GM21528 (cell line): ENCODE data around the gene DHRSX.
"Not testable (repeated sequence)": the region's sequence is repeated elsewhere in the genome, so short reads cannot be mapped to it uniquely, and the experiment has no call there.

Experiments
- ATAC-seq: cut with Tn5 transposase; IDR thresholded peaks from one replicate; pipeline ENCODE4 v1.9.1; 2021; ENCODE audit warnings: mild to moderate bottlenecking, moderate library complexity; ENCODE audit not compliant: unreplicated experiment, low FRiP score

The DHRSX gene

DNA sequence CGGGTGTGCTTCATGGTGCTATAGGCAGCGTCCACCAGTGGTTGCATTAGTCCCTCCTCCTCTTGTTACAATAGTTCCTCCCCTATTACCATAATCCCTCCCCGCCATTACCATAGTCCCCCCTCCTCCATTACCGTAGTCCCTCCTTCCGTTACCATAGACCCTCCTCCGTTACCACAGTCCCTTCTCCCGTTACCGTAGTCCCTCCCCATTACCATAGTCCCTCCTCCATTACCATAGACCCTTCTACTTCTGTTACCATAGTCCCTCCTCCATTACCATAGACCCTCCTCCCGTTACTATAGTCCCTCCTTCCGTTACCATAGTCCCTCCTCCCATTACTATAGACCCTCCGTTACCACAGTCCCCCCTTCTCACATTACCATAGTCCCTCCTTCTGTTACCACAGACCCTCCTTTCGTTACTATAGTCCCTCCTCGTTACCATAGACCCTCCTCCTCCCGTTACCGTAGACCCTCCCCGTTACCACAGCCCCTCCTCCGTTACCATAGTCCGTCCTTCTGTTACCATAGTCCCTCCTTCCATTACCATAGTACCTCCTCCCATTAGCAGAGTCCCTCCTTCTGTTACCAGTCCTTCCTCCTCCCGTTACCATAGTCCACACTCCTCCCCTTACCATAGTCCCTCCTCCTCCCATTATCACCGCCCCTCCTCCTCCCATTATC, 129.6 kb downstream of the DHRSX start:
- no peak for ATAC-seq

DNA sequence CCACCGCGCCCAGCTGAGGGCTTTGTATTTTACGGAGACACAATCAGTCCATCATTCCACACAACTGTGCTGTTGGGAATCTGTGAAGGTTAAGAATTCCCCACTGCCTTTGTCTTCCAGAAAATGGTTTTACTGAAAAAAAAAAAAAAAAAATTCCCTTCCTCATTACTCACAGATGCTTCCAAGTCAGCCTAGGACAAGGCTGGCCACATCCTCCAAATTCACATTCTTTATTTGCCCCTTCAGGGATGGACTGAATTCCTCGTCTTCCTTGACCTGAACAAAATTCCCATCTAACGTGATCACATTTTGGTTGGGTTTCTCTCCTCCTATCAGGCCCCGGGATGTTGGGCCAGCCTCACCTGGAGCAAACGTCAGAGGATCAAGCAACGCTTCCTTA, 130.3 kb downstream of the DHRSX start:
- ATAC-seq: no peak

DNA sequence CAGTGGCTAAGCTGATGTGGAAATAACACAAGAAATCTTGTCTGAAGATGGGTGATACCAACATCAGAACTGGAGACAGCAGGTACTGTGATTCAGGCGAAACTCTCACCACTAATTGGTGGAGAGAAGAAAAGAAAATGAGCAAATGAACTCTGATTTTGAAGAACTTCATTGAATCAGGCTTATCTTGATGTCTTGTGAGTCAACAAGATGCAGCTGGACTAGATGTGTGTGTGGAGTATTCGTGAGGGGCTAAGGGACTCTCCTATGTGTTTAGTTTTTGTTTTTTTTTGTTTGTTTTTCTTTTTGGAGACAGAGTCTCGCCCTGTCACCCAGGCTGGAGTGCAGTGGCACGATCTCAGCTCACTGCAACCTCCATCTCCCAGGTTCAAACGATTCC, 131.6 kb downstream of the DHRSX start:
- no peak for ATAC-seq

DNA sequence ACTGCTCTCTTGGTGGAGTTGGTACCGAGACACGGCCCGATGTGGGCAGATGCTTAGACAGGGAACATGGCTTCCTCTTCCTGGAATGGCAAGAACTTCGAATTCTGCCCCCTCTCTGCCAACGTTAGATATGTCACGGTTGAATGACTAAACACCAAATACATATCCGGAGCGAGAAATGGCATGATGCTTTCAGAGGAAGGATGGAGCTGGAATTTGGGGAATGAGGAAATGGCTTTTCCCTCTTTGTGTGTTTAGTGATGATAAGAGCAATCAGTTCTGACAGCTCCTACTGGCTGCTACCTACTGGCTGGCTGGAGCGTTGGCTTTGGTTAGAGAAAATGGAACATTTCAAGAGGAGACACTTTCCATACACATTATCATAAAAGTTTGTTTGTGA, 140.0 kb downstream of the DHRSX start:
- ATAC-seq: no peak

DNA sequence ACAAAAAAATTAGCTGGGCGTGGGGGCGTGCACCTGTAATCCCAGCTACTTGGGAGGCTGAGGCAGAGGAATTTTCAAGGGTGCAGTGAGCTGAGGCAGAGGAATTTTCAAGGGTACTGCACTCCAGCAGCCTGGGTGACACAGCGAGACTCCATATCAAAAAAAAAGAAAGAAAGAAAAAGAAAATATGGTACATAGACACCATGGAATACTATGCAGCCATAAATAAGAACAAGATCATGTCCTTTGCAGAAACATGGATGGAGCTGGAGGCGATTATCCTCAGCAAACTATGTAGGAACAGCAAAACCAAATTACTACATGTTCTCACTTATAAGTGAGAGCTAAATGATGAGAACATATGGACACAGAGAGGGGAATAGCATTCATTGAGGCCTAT, 141.3 kb downstream of the DHRSX start:
- not testable (repeated sequence) for ATAC-seq

DNA sequence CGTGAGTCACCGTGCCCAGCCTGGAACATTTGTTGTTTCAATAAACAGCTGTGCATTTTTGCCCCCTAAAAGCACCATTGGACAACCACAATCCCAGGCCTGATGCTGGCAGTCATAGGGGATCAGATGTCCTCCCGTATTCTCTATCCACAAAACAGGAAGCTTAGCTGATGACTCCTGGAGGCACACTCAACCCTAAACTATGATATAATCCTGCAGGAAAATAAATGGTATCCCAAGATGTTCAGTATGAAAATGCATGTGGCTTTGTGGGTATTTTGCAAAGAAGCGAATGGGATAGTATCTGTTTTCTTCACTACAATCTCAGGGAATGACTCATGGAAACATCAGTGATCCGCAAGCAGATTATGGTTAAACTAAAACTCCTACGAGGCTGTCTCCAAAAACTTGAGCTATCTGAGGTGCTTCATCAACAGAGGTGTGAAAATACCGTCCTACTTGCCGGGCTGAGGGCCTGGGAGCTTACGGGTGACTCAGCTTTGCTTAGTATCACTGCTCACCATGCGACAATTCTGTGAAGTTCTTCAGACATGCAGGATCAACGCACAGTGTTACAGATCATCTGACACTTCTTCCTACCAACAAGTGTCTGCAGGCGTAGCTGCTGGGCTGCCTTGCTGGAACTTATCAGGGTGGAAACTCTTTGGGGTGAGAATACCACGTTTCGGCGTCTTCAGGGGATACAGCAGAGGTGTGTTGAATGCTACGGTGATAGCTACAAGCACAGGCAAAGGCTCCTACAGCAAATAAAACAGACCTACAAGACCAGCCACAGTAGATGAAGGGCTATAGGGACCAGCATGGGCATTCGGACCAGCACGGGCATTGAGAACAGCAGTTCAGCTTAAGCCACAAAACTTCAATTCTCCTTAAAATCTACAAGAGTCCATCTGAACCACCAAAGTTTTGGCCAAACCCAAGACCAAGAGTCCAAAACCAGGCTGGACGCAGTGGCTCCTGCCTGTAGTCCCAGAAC, 148.5 kb downstream of the DHRSX start:
- no peak for ATAC-seq

DNA sequence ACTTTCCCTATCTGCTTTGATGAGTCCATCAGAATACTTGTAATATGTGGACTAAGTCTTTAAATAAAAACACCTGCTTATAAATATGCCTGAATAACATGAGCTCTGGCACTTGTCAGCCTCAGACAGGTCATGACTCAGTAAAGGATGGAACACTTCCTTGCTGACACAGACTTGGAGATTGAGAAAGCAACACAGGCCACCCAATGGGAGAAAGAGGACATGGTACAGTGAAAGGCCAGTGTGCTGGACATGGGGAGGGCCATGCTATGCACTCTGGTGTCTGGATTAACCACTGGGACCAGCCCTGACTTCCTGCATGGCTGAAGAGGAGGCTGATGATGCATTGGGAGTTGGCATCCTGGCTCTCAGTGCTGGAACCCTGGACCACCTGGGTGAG, 149.5 kb downstream of the DHRSX start:
- ATAC-seq: no peak

DNA sequence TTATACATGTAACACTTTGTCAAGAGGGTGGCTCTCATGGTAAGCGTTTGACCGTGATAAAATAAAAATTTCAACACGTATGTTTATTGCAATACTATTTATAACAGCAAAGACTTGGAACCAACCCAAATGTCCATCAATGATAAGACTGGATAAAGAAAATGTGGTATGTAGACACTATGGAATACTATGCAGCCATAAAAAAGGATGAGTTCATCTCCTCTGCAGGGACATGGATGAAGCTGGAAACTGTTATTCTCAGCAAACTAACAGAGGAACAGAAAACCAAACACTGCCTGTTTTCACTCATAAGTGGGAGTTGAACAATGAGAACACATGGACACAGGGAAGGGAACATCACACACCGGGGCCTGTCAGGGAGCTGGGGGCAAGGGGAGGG, 150.1 kb downstream of the DHRSX start:
- ATAC-seq: not testable (repeated sequence)

DNA sequence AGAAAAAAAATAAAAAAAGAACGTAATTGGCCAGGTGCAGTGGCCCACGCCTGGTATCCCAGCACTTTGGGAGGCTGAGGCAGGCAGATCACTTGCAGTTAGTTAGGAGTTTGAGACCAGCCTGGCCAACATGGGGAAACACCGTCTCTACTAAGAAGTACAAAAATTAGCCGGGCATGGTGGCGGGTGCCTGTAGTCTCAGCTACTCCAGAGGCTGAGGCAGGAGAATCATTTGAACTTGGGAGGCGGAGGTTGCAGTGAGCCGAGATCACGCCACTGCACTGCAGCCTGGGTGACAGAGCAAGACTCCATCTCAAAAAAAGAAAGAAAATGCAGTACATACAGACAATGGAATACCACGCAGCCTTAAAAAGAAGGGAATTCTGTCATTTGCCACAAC, 150.7 kb downstream of the DHRSX start:
- not testable (repeated sequence) for ATAC-seq

DNA sequence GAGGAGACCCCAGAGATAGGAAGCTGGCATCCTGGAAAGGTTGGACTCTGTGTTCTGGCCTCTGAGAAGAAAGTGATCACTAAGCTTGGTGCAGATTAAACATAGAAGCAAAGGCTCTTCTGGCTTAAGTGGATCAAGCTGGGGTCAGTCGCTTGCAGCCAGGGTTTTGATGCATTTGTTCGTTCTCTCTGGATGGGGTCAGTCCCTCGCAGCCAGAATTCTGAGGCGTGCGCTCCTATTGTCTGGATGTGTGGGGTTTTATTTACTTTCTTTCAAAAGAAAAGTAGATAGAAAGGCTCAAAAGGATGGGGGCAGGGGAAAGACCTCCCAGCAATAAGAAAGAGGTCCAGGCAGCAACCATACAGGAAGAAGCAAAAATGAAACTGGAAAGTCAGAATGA, 152.6 kb downstream of the DHRSX start:
- ATAC-seq: no peak

DNA sequence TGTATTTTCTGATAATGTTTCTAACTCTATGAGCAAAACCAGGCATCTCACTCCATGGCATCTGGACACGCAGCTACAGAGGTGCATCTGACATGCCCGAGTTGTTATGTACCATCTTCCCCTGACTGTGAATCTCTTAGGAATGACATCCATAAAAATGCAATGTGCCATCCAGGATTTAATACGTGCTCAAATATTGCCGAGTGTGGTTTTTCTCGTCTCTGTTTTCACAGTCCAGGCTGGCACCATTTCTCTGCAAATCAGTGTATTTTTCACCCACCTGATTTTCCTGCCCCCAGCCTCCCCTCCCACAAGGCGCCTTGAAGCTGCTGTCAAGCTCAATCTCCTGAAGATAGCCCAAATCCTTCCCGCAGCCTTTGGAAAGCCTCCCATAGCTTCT, 154.6 kb downstream of the DHRSX start:
- no peak for ATAC-seq

DNA sequence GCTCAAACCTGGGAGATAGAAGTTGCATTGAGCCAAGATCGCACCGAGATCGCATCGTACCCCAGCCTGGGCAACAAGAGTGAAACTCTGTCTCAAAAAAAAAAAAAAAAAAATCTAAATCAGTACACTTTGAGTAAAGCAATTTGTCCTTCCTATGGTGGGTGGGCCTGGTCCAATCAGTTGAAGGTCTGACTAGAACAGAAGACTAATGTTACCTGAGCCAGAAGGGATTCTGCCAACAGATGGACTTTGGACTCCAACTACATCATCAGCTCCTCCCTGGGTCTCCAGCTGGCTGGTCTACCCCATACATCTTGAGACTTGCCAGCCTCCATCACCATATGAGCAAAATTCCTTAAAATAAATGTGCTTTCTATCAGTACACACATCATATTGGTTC, 155.2 kb downstream of the DHRSX start:
- ATAC-seq: no peak

DNA sequence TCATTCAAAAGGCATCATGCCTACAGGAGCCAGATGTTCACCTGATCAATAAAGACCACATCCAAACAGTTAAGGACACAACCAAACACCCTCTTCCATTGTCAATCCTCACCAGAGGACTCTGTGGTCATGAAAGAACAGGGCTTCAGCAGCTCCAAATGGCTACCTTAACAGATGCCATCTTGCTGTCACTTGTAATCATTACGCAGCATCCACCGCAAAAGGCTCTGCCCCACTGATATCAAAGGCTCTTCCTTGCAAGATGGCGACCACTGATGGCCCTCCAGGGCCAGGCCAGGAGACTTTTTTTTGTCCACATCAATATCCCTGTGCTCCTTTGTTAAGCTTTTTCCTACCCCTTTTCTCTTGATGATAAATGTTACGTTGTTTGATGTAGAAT, 157.4 kb downstream of the DHRSX start:
- ATAC-seq: no peak

DNA sequence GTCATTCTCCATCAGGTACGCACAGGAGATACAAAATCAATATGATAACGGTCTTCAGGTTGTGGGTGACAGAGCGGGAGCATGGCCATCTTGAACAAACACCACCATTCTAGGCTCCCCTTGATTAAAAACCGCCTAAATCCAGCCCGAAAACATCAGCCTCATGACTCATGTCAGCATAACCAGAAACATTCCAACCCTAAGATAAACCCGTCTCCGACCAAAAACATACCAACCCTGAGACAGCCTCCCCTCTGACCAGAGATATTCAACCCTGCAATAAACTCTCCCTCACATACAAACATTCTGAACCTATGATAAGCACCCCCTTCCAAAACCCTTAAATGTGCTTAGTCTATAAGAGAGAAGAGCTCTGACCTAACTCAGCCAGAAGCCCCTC, 157.9 kb downstream of the DHRSX start:
- ATAC-seq: no peak

DNA sequence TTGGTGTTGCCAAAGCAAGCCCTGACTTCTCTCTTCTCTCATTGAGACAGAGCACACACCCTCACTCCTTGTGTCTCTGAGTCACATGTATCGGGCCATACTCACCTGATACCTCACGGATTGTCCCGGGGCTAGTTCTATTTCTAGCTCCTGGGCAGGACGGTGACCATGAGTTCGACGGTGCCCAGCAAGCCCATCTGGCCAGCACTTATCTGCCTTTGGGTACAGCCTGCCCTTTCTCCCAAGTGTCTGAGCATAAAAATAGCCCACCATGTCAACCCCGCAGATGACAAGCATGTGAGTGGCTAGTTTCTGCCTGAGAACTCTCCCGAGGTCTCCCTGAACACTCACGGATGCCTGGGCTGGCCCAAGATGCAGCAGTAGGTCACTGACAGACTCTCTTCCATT, 158.5 kb downstream of the DHRSX start:
- ATAC-seq: no peak

DNA sequence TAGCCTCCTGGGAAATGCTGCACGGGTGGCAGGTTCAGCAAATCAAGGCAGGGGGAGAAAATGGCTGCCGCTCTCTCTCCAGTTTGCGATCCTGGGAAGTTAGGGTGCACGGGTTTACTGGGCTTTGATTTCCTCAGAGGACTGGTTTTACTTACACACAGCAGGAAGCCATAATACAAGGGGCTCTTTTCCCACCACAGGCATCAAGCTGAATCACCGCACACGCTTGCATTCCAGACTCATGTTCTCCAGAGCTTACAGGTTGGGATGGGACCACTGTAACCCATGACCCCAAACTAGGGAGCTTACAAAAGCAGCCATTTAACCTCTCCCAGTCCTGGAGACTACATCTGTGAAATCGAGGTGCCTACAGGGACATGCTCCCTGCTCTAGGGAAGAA, 159.8 kb downstream of the DHRSX start:
- ATAC-seq: no peak

DNA sequence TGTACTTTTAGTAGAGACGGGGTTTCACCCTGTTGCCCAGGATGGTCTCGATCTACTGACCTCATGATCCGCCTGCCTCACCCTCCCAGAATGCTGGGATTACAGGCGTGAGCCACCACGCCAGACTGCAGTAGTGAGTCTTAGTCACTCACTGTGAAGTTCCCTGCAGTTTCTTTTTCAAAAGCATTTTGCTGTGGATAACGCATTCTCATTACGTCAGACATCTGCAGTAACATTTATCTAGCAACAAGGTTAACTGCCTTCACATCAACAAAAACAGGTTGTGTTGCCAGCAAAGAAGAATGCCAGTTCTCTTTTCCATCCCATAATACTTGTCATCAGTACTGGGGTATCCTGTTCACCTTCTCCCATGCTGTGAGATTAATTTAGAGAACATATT, 164.6 kb downstream of the DHRSX start:
- no peak for ATAC-seq

DNA sequence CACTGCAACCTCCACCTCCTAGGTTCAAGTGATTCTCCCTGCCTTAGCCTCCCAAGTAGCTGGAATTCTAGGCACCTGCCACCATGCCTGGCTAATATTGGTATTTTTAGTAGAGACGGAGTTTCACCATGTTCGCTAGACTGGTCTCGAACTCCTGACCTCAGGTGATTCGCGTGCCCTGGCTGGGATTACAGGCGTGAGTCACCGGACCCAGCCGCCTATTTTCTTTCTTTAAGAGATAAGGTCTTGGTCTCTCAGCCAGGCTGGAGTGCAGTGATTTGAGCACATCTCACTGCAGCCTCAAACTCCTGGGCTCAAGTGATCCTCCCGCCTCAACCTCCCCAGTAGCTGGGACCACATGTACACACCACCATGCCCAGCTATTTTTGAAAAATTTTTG, 166.5 kb downstream of the DHRSX start:
- ATAC-seq: no peak

DNA sequence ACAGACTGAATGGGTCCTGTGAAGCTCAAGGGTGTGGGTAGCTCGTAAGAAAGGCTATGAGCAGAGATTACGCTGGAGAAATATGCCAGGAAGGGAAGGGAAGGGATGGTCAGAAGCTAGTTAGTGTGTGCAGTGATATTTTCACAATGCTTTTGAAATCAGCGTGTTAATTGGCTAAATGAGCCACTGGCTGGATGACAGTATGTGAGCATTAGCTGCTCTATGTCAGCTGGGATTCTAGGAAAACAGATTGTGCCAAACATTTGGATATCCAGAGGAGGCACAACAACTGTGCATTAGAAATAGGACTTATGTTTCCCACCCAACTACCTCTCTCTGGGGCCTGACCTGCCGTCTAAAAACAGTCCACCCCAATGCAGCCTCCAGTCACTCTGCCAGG, 168.5 kb downstream of the DHRSX start:
- no peak for ATAC-seq

DNA sequence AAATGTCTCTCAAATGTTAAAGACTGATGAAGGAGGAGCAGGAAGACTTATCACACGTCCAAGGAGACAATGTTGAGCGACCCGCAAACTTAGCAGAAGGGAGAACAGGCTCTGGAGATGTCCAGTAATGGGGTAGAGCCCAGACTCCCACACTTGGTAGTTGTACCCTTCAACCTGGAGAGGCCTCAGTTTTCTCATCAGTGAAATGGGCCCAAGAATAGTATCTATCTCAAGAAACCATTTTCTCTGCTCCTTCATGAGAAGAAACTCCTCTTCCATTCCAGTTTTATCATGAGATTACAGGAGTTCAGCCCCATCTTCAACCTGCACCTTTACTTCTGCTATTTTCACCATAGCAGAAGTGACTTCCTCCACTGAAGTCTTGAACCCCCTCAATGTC, 169.9 kb downstream of the DHRSX start:
- no peak for ATAC-seq

DNA sequence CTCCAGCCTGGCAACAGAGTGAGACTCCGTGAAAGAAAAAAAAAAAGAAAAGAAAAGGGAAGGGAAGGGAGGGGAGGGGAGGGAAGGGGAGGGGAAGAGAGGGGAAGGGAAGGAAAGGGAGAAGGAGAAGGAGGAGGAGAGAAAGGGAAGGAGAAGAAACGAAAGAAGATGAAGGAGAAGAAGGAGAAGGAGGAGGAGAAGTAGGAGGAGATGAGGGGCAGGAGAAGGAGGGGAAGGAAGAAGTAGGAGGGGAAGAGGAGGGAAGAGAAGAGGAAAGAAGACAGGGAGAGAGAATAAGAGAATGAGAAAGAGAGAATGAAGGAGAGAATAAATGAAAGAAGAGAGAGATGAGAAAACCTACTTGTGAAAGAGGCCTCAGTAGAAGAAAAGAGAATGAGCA, 170.3 kb downstream of the DHRSX start:
- no peak for ATAC-seq

DNA sequence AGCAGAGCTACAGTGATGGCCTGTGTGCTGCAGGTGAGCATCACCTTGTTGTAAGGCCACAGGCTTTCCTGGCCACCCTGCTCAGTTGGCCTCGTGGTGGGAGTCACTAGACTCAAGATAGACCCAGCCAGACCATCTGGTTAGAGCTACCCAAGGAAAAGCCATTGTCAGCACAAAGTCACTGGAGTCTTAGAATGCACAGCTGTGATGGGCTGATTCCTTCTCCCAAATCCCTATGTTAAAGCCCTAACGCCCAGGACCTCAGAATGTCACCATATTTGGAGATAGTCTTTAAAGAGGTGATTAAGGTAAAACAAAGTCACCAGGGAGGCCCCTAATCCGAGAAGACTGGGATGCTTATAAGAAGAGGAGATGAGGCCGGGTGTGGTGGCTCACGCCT, 173.4 kb downstream of the DHRSX start:
- no peak for ATAC-seq
